HG03095 (cell line): Measurements from ENCODE around the gene ENO1.
A peak's percentile ranks its signal among the peaks of the same experiment; 100 is the strongest.

Experiments used
- ATAC-seq: cut with Tn5 transposase; IDR thresholded peaks from one replicate; pipeline ENCODE4 v1.9.1; 2021; ENCODE audit warnings: moderate library complexity; ENCODE audit not compliant: unreplicated experiment

ENO1 gene

DNA sequence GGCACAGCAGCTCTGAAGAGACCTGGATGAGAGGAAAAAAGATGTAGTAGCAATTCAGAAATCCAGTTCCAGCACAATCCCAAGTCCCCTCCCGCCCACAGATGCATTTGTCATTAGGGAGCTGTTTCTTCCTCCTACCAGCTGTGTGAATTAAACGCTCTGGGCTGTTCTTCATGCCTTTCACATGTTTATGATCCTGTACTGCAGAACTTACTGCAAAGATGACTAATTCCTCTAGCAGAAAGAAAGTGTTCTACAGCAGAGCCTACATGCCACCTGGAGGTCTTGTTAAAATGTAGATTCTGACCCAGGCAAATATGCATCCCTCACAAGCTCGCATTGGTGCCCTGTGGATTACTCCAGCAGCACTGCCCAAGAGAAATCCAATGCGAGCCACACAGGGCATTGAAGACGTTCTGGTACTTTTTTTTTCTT lies 6.5 kb downstream of the ENO1 start:
- no peak for ATAC-seq

GRCh38 chr1:8871539-8871935 lies 6.9 kb downstream of the ENO1 start:
- no peak for ATAC-seq

DNA sequence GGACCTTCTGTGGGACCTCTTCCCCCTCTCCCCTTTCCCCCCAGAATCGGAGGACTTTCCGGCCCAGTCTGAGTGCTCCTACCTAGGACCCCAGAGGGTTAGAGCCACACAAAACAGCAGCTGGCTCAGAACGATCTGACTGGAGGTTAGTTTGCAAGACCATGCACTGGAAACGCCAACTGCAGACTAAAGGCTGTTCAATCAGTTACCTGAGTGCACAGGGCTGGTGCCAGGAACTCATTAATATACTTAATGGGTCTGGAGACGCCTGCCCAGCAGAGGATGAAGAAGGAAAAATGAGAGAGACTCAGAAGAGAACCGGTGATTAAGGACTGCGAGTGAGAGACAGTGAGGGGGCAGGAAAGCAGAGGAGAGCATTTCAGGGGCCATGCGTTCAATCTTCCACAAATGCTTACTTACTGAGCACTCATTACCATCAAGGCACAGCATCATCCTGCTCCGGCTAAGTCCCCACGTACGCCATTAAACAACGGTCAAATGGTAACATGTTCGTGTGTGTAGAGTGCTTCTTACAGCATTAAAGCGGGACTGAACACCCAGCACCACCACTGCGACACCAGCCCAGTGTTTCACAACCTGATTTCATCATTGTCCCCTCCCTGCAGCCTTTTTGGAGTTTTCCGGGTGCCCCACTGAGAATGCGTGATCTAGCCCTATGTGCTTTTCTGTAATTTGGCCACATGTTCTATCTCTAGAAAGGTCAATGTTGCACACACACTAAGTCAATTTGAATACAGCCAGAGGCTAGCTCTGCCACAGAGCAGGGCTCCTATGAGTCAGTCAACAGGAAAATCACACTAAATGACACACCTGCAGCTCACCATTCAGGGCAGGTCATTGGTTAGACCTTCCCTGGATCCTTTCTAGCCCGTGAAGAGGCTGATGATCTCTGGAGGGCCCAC lies 7.6 kb downstream of the ENO1 start:
- ATAC-seq, result no peak

- ATAC-seq, result no peak
Observed at GRCh38 chr1:8870103-8870502, 8.4 kb downstream of the ENO1 start.

DNA sequence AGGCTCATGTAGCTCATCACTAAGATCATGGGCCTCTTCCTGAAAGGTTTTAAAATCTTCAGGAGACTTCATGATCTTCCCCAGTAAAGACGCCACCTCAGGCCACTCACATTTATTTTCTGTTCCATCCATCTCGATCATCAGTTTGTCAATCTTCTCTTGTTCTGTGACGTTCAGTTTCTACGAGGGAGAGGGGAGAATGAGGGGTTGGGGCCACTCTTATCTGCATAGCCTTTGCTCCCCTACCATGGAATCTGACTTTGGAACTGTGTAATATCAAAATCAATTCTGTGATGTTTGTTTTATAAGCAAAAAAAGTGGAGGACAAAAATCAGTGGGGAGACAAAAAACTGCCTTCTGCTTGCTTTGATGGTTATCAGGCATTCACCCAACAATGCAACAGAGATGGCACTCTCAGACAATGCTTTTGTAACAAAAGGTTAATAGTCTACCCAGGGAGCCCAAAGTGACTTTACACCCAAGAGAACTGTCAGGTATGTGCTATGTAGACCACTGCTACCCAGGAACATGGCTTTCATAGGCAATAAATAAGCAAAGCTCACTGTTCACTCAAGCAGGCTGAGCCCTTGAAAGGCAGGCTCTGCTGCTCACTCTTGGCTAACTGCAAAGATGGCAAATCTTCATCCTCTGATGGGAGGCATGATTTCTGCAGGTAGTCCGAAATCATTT lies 10.5 kb downstream of the ENO1 start:
- no peak for ATAC-seq

DNA sequence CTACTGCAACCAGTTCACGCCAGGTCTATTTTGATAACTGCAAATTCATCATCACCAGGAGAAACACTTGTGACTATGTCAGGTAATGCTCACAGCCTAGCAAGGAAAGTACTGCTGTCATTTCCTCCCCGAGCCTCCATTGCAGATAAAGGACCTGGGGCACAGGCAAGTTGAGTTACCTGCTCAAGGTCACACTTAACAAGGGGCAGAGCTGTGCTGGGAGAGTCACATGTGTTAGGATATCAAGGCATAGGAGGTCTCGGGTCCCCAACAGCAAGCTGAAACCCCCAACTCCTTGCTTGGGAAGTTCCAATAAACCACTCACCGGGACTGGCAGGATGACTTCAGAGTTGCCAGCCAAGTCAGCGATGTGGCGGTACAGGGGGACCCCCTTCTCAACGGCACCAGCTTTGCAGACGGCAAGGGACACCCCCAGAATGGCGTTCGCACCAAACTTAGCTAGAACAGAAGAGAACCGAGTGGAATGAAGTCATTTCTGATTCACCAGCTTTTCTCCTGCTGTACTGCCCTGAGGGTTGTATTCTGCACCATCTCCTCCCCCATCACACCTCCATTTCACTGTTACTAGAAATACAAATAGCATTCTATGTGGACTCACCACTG lies 11.6 kb downstream of the ENO1 start:
- ATAC-seq, result no peak

DNA sequence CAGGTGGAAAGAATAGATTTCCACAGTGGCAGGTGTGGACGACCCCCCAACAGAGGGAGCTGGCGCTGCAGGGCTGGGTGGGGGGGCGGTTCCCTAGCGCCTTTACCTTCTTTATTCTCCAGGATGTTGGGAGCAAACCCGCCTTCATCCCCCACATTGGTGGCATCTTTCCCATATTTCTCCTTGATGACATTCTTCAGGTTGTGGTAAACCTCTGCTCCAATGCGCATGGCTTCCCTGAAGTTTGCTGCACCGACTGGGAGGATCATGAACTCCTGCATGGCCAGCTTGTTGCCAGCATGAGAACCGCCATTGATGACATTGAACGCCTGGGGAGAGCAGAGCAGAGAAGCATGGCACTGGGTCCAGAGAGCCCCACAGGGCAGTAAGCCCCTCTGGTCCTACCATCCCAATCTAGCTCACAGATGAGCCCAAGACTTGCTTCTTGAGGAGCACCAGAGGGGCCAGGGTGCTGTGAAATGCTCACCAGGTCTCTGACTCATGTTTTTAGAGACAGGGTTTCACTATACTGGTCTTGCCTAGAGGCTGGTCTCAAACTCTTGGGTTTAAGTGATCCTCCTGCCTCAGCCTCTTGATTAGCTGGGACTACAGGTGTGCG lies 12.2 kb downstream of the ENO1 start:
- ATAC-seq, result no peak

GRCh38 chr1:8864713-8865344 lies 13.7 kb downstream of the ENO1 start:
- no peak for ATAC-seq

DNA sequence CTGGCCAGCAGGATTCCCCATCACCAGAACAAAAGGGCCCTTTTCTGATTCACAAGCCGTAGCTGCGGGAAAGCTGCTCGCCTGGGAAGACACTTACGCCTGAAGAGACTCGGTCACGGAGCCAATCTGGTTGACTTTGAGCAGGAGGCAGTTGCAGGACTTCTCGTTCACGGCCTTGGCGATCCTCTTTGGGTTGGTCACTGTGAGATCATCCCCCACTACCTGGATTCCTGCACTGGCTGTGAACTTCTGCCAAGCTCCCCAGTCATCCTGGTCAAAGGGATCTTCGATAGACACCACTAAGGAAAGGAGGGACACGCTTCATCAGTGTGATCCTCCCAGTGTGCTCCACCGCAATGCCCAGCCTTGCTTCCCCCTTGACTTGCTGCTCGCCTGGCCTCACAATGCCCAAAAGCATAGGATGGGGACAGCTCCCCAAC lies 14.7 kb downstream of the ENO1 start:
- no peak for ATAC-seq

DNA sequence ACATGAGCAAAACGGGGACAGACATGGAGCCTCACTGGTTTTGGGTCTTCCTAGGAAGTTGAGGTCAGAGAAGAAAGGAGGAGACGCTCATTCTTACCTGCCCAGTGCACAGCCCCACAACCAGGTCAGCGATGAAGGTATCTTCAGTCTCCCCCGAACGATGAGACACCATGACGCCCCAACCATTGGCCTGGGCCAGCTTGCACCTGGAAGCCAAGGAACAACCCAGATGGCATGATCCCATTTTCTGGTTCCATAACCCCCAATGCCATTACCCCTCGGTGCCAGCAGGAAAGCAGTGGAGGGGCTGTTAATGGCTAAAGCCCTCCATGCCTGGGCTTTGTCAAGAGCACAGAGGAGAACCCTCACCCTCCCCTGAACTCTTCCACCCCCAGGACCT lies 15.3 kb downstream of the ENO1 start:
- no peak for ATAC-seq

- no peak for ATAC-seq
Observed at GRCh38 chr1:8862528-8862927, 16.0 kb downstream of the ENO1 start.

DNA sequence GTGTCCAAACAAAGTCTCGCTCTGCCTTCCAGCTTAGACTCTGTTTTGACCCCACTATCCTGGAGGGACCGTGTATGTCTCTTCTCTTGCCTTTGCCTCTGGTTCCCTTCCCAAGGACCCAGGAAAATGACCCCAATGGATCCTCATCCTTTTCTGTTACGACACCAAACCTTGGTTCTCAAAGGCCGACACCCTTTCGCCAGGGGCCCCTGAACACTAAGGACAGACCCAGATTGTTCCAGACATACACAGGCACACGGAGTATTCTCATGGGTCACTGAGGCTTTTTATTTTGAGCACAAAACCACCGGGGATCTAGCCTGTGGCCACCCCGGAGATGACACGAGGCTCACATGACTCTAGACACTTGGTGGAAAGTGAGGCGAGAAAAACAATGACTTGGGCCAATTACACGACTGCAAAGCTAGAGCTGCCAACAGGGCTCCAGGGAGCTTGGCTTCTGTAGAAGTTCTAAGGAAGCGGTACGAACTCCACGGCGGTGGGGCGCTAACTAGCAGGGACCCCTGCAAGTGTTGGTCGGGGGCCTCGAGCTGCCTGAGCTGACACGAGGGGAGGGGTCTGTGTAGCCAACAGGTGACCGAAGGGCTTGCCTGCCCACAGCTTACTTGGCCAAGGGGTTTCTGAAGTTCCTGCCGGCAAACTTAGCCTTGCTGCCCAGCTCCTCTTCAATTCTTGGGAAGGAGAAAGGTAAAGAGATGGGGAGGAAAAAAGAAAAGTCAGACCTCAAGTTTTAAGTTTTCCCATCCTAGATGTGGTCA lies 17.6 kb downstream of the ENO1 start:
- ATAC-seq, result no peak

DNA sequence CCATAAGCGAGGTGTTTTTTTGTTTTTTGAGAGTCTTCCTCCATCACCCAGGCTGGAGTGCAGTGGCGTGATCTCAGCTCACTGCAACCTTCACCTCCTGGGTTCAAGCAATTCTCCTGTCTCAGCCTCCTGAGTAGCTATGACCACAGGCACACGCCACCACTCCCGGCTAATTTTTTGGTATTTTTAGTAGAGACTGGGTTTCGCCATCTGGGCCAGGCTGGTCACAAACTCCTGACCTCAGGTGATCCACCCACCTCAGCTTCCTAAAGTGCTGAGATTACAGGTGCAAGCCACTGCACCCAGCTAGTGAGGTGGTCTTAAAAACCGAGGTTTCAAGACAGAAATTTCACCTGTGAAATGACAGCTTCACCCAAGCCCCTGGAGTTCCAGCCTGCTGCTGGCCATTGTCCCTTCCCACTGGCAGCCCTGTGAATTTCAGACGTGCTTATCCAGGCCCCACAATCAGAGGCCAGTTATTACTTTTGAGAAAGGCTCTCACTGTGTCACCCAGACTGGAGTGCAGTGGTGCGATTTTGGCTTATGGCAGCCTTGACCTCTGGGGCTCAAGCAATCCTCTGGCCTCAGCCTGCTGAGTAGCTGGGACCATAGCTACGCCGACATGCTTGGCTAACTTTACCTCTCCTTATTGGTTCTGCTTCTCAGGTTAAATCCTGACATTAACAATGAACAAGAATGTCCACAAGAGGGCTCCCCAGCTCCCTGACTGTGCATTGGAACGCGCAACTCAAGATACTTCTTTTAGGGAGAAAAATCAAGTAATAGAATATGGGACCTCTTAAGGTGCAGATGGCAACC lies 19.4 kb downstream of the ENO1 start:
- ATAC-seq, result no peak

DNA sequence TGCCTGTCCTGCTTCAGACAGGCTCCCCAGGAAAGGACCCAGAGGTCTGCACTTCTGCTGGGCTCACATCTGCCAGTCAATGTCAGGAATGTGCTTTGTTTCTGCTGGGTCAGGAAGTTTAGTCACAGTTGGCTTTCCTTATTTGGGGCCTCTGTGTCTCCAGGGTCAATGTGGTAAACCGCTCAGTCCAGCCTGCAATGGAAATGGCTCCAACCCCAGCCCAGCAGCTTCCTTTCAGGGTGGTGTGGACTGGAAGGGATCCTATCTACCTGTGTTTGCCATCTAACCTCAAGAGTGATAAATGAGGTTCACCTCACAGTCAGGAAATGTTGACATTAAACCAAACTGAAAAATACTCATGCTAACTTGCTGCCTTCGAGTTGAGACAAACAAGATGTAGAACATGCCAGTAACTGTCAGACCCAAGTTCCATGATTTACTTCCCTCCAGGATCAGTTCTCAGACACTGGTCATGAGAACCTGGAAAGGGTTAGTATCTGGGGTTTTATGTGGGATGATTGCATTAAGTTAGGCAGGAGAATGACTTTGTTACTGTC lies 20.3 kb downstream of the ENO1 start:
- ATAC-seq, result no peak

GRCh38 chr1:8856689-8857412 lies 21.6 kb downstream of the ENO1 start:
- ATAC-seq, result no peak

DNA sequence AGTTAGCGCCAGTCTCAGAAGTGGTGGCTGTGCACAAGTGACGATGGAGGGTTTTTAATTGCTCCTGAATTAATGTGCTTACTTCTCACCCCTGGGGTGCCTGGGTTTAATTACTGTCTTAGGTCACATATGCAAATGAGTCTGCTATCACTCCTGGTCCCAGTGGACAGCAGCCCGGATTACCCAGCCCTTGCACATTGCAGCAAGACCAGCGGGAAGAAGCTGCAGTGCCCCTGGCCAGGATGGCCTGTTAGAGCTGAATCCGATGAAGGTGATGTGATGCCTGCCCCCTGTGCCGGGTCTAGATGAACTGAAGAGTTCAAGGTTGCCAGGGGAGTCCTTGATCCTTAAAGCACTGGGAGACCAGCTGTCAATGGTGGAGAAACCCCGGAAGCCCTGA lies 24.2 kb downstream of the ENO1 start:
- ATAC-seq, result no peak

- ATAC-seq, result no peak
Observed at GRCh38 chr1:8851060-8851459, 27.4 kb downstream of the ENO1 start.

DNA sequence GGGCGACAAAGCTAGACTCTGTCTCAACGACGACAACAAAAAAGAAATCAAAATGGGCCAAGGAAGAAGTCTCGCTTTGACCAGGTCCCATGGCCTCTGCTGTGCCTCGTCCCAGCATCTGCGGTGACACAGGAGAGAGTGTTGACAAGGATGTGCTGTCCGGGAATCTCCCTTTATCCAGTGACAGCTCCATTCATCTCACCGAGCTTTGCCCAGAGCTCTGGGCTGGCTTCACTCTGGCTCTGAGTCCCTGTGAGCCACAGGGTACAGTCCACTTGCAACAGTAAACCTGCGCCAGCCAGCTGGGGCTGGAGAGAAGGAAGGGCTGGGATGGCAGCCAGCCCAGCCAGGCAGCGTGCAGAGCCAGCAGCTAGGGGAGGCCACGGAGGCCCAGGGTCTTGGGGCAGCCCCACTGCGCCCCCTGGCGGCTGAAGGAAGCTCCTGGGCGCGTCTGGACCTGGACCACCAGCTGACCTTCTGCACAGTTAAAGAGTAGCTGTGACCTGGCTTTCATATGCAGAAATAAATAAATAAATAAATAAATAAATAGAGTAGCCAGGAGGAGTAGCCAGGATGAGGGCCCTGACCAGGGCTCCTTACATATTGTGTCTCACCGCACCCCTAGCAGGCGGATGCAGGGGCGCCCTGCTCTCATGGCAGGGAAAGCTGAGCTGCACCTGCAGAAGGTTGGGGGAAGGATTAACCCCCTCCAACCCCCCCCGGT lies 29.7 kb downstream of the ENO1 start:
- ATAC-seq, result peak; percentile 54
